IMR-90 (cell line): Measurements from ENCODE around the gene RALGPS1. TPM values are rescaled to one million over a fixed set of nuclear protein-coding genes. Genes with fewer than 3 reads are reported as not detected.
A peak's percentile ranks its signal among the peaks of the same experiment; 100 is the strongest.

Experiments
- ATAC-seq: fragments of 200-7000 bp; cut with Tn5 transposase; 2 replicates; pipeline ENCODE4 v1.9.1; 2020; ENCODE audit warnings: low read depth, mild to moderate bottlenecking, moderate library complexity
- BruUV-seq: library from RNA; stranded (reverse); fragments of 400-500 nt; replicated peaks from 2 replicates; lab custom pipeline; 2021; lab: Mats Ljungman, UMichigan
- CTCF ChIA-PET: fragments of 300-600 bp; formaldehyde crosslinking; extraction: SDS; loops from one replicate; lab custom pipeline; 2021; ENCODE audit warnings: antibody characterized with exemption; lab: Yijun Ruan, JAX
- POLR2A ChIA-PET: fragments of 300-600 bp; sonication (Branson Sonifier 250); formaldehyde crosslinking; loops from one replicate; lab custom pipeline; 2022; ENCODE audit warnings: antibody characterized with exemption; ENCODE audit not compliant: unreplicated experiment; lab: Charles Lee
- DNase-seq: peaks from one replicate; pipeline ENCODE4 v3.0.0; 2013
- H2AFZ ChIP-seq: replicated peaks from 2 replicates; pipeline ENCODE3; 2013; ENCODE audit warnings: low read length, mild to moderate bottlenecking; ENCODE audit not compliant: poor library complexity
- H2AK5ac ChIP-seq: 2 replicates; pipeline ENCODE4 v1.6.1; 2013; ENCODE audit warnings: low read depth, low read length, inconsistent platforms
- H2AK9ac ChIP-seq: replicated peaks from 2 replicates; pipeline ENCODE3; 2013; ENCODE audit warnings: mild to moderate bottlenecking, low read depth, low read length, moderate library complexity; ENCODE audit not compliant: poor library complexity
- H2BK120ac ChIP-seq: 2 replicates; pipeline ENCODE4 v1.6.1; 2013; ENCODE audit warnings: low read depth, low read length, inconsistent platforms
- H2BK15ac ChIP-seq: 3 replicates; pipeline ENCODE4 v1.6.1; 2013; ENCODE audit warnings: low read depth, low read length, inconsistent platforms
- H2BK20ac ChIP-seq: 2 replicates; pipeline ENCODE4 v1.6.1; 2013; ENCODE audit warnings: low read depth, mild to moderate bottlenecking, inconsistent platforms, low read length, moderate library complexity
- H2BK5ac ChIP-seq: 2 replicates; pipeline ENCODE4 v1.6.1; 2013; ENCODE audit warnings: mild to moderate bottlenecking, low read depth, low read length, inconsistent platforms; ENCODE audit not compliant: poor library complexity, severe bottlenecking
- H3K14ac ChIP-seq: replicated peaks from 2 replicates; pipeline ENCODE4 v1.6.1; 2013; ENCODE audit warnings: low read depth, low read length, inconsistent platforms
- H3K18ac ChIP-seq: 2 replicates; pipeline ENCODE4 v1.6.1; 2013; ENCODE audit warnings: low read depth, low read length, control low read depth
- H3K23ac ChIP-seq: 2 replicates; pipeline ENCODE4 v1.6.1; 2013; ENCODE audit warnings: low read depth, low read length, inconsistent platforms
- H3K27ac ChIP-seq: 2 replicates; pipeline ENCODE4 v1.5.1; 2013; ENCODE audit warnings: mild to moderate bottlenecking, control low read depth, low read length; ENCODE audit not compliant: insufficient read depth
- H3K27me3 ChIP-seq: 2 replicates; pipeline ENCODE4 v1.6.1; 2013; ENCODE audit warnings: low read length; ENCODE audit not compliant: control insufficient read depth, insufficient read depth
- H3K36me3 ChIP-seq: 2 replicates; pipeline ENCODE4 v1.6.1; 2013; ENCODE audit warnings: low read length, mixed read lengths; ENCODE audit not compliant: control insufficient read depth, insufficient read depth
- H3K4ac ChIP-seq: 2 replicates; pipeline ENCODE4 v1.6.1; 2013; ENCODE audit warnings: low read depth, low read length, inconsistent platforms
- H3K4me1 ChIP-seq: 2 replicates; pipeline ENCODE4 v1.6.1; 2013; ENCODE audit warnings: low read length, mixed read lengths; ENCODE audit not compliant: control insufficient read depth, insufficient read depth
- H3K4me2 ChIP-seq: 2 replicates; pipeline ENCODE4 v1.6.1; 2013; ENCODE audit warnings: low read depth, mild to moderate bottlenecking, control low read depth, low read length, moderate library complexity
- H3K4me3 ChIP-seq: 2 replicates; pipeline ENCODE4 v1.5.1; 2013; ENCODE audit warnings: low read depth, mild to moderate bottlenecking, control low read depth, low read length, moderate library complexity; ENCODE audit not compliant: insufficient read depth
- H3K56ac ChIP-seq: 2 replicates; pipeline ENCODE4 v1.6.1; 2013; ENCODE audit warnings: low read length, inconsistent platforms; ENCODE audit not compliant: insufficient read depth; ENCODE audit errors: extremely low read depth
- H3K79me1 ChIP-seq, 2 experiments: 2 replicates each; pipeline ENCODE4 v1.6.1; 2013; ENCODE audit warnings: low read length in 2 of 2, inconsistent platforms in 1 of 2, low read depth in 1 of 2
- H3K9ac ChIP-seq: 2 replicates; pipeline ENCODE4 v1.6.1; 2013; ENCODE audit warnings: low read depth, low read length, control low read depth
- H3K9me1 ChIP-seq: 2 replicates; pipeline ENCODE4 v1.6.1; 2013; ENCODE audit warnings: low read length, inconsistent platforms; ENCODE audit not compliant: insufficient read depth
- H3K9me3 ChIP-seq: 2 replicates; pipeline ENCODE4 v1.6.1; 2013; ENCODE audit warnings: low read length; ENCODE audit not compliant: control insufficient read depth, insufficient read depth
- H4K20me1 ChIP-seq: 2 replicates; pipeline ENCODE4 v1.6.1; 2013; ENCODE audit warnings: low read length, inconsistent platforms; ENCODE audit not compliant: insufficient read depth
- H4K5ac ChIP-seq: 2 replicates; pipeline ENCODE4 v1.6.1; 2013; ENCODE audit warnings: mild to moderate bottlenecking, low read depth, low read length, control low read depth
- H4K8ac ChIP-seq, 2 experiments: 2 replicates each; pipeline ENCODE4 v1.6.1; 2013; ENCODE audit warnings: low read depth in 2 of 2, low read length in 2 of 2, control low read depth in 1 of 2, inconsistent platforms in 1 of 2
- H4K91ac ChIP-seq: 2 replicates; pipeline ENCODE4 v1.6.1; 2013; ENCODE audit warnings: low read depth, low read length, inconsistent platforms; ENCODE audit not compliant: insufficient read depth
- BHLHE40 ChIP-seq: fragments of 150-350 bp; IDR thresholded peaks from 2 replicates; pipeline ENCODE4 v1.6.1; 2016; ENCODE audit warnings: mild to moderate bottlenecking, low read depth, low read length
- CHD1 ChIP-seq: IDR thresholded peaks from 2 replicates; pipeline ENCODE4 v1.6.1; 2012; ENCODE audit warnings: low read depth, low read length, improper control_type of control experiment
- FOS ChIP-seq: fragments of 150-350 bp; IDR thresholded peaks from 2 replicates; pipeline ENCODE4 v1.6.1; 2016; ENCODE audit warnings: low read depth, low read length
- MAFK ChIP-seq: IDR thresholded peaks from 2 replicates; pipeline ENCODE4 v1.6.1; 2012; ENCODE audit warnings: low read depth, low read length, improper control_type of control experiment
- MAZ ChIP-seq: IDR thresholded peaks from 2 replicates; pipeline ENCODE4 v1.6.1; 2012; ENCODE audit warnings: low read depth, mild to moderate bottlenecking, low read length, improper control_type of control experiment, moderate library complexity, borderline replicate concordance
- MXI1 ChIP-seq: IDR thresholded peaks from 2 replicates; pipeline ENCODE4 v1.6.1; 2012; ENCODE audit warnings: low read depth, mild to moderate bottlenecking, low read length, moderate library complexity, borderline replicate concordance
- NFE2L2 ChIP-seq: fragments of 150-350 bp; IDR thresholded peaks from 2 replicates; pipeline ENCODE4 v1.6.1; 2016; ENCODE audit warnings: low read depth, mild to moderate bottlenecking, low read length
- POLR2A ChIP-seq: IDR thresholded peaks from 2 replicates; pipeline ENCODE4 v1.6.1; 2012; ENCODE audit warnings: mild to moderate bottlenecking, low read depth, low read length
- RAD21 ChIP-seq: IDR thresholded peaks from 2 replicates; pipeline ENCODE4 v1.6.1; 2012; ENCODE audit warnings: low read length, improper control_type of control experiment
- RFX5 ChIP-seq: IDR thresholded peaks from 2 replicates; pipeline ENCODE4 v1.8.0; 2012; ENCODE audit warnings: low read depth, mild to moderate bottlenecking, low read length, moderate library complexity
- SMC3 ChIP-seq: fragments of 150-350 bp; IDR thresholded peaks from 2 replicates; pipeline ENCODE4 v1.6.1; 2016; ENCODE audit warnings: low read depth, mild to moderate bottlenecking, antibody characterized with exemption, low read length, moderate library complexity
- WGBS, 2 experiments: methylation state at CpG; one replicate each; pipeline versions ENCODE4 v1.1.5 to v1.1.7; 2013; ENCODE audit warnings: missing lambda C conversion rate in 2 of 2; ENCODE audit not compliant: insufficient read length in 1 of 2; ENCODE audit errors: extremely low coverage in 2 of 2; 5-methylcytosine and 5-hydroxymethylcytosine counted together
- dilution Hi-C: fragments of 300-500 bp; cut with HindIII; formaldehyde crosslinking; loops from one replicate; pipeline ENCODE4 v1.14.3; 2018; ENCODE audit warnings: low sequenced_read_pairs; ENCODE audit not compliant: unreplicated experiment
- in situ Hi-C: fragments of 300-500 bp; cut with MboI; formaldehyde crosslinking; loops from 3 replicates; pipeline ENCODE4 v1.14.3; 2019; ENCODE audit warnings: low sequenced_read_pairs, inconsistent platforms, mixed read lengths
- intact Hi-C: fragments of 100-400 bp; cut with micrococcal nuclease; formaldehyde crosslinking; loops from 2 replicates; pipeline ENCODE4 v1.10.0; 2022
- polyA plus RNA-seq, 3 experiments: library from polyadenylated mRNA; depleted of rRNA; stranded (reverse); fragments of >200 nt; gene quantifications; 2 replicates each; pipeline ENCODE4 v1.2.3, GENCODE V29; 2012; ENCODE audit warnings: low replicate concordance in 1 of 3
- total RNA-seq: library from RNA; depleted of rRNA; stranded (reverse); fragments of >200 nt; gene quantifications from 2 replicates; pipeline ENCODE4 v1.2.3, GENCODE V29; 2012
- TF ChIP-seq, protein P1 (sequence below): fragments of 150-350 bp; IDR thresholded peaks from 2 replicates; pipeline ENCODE4 v1.6.1; 2016; ENCODE audit warnings: low read depth, mild to moderate bottlenecking, low read length, moderate library complexity, borderline replicate concordance
- TF ChIP-seq, protein P2 (sequence below): conservative IDR thresholded peaks from 2 replicates; pipeline ENCODE4 v1.5.1; 2012; ENCODE audit warnings: mild to moderate bottlenecking, low read depth, low read length, improper control_type of control experiment
- TF ChIP-seq, protein P3 (sequence below): fragments of 150-350 bp; IDR thresholded peaks from 2 replicates; pipeline ENCODE4 v1.6.1; 2017; ENCODE audit warnings: mild to moderate bottlenecking, antibody characterized with exemption, low read length, low read depth

RALGPS1 gene
- total and polyA plus RNA-seq, 2 of the 4 experiments (the other 2 are of a cell fraction): 0.90 to 2.8 TPM

DNA sequence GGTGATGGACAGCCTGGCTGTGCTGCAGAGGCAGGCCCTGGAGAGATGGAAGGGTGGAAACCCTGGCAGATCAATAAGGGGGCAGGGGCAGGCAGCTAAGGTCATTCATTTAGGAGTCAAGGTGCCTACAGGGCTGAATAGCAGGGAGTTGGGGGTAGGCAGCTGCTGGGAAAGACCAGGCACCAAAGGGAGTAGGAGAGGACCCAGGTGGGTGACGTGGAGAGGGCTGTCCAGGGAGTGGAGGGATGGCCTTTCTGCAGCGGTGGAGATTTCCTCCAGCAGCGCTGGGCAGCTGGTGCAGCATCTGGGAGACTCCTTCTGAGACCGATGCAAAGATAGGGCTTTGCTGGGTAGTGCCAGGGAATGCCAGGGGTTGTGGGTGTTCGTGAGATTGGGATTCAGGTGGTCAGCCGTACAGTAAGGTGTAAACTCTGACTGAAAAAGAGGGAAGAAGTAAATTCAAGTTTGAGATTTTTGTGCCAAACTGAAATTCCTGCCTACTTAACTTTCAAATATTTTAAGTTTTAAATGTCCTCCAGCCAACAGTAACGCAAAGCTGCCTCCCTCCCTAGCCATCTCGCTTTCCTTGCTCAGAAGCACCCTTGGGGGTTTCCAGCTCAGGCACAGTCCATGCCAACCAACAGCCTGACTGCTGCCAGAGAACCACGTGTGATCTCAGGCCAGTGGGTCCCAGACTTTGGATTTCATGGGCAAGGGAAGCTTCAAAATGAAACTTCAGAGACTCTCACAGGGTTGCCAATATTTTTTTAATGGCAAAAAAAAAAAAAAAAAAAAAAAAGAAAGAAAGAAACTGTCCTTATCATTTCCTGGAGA lies 226.5 kb downstream of the RALGPS1 start:
- Histone ChIP-seq H3K36me3 (no peaks in the 10 kb centered on the region), H3K4ac (no peak overlapping the region; the same call in 1 of the 2 replicates), H4K91ac (no peak overlapping the region), H4K20me1 (no peaks in the 10 kb centered on the region), H3K4me1 (peaks cover 2% of the 10 kb centered on the region; the same call in 1 of the 2 replicates), H4K8ac (no peak overlapping the region), H2AFZ (no peak overlapping the region), H3K56ac (no peak overlapping the region), H3K27me3 (peaks cover 4% of the 10 kb centered on the region; the same call in 1 of the 2 replicates), H2BK120ac (no peak overlapping the region), H3K9me1 (no peaks in the 10 kb centered on the region), H3K14ac (no peak overlapping the region), H3K27ac (no peak overlapping the region), H3K4me2 (no peak overlapping the region), H3K18ac (no peak overlapping the region; the same call in 1 of the 2 replicates), H3K23ac (no peak overlapping the region), H2BK15ac (no peak overlapping the region), H3K9ac (no peak overlapping the region), H3K4me3 (no peak overlapping the region), H2AK9ac (no peak overlapping the region), H4K5ac (no peak overlapping the region), H2AK5ac (peak overlapping the region; percentile 14; the same call in 1 of the 2 replicates), H3K9me3 (no peaks in the 10 kb centered on the region), H3K79me1 (no peaks in the 10 kb centered on the region), H2BK5ac (no peak overlapping the region), H2BK20ac (no peak overlapping the region)
- no peak for ATAC-seq
- POLR2A ChIA-PET: no interaction called here
- dilution Hi-C loops (no loop called here), in situ Hi-C loops (no loop called here), intact Hi-C loops (no loop called here)
- CTCF ChIA-PET: interaction anchor here (0.6 kb wide), 1 partner anchor 24 kb away, joined by 3 read pairs; no protein-coding TSS in a partner anchor
- BruUV-seq: no TSS peak
- DNase-seq: no peak
- WGBS, 2 experiments: 50% methylated on average over 2 of the region's 9 CpGs; no CpG with 5 or more reads in 1 of the 2 experiments
- TF ChIP-seq, protein P1, sequence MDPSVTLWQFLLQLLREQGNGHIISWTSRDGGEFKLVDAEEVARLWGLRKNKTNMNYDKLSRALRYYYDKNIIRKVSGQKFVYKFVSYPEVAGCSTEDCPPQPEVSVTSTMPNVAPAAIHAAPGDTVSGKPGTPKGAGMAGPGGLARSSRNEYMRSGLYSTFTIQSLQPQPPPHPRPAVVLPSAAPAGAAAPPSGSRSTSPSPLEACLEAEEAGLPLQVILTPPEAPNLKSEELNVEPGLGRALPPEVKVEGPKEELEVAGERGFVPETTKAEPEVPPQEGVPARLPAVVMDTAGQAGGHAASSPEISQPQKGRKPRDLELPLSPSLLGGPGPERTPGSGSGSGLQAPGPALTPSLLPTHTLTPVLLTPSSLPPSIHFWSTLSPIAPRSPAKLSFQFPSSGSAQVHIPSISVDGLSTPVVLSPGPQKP: no peak
- no peak for TF ChIP-seq CHD1
- no peak for TF ChIP-seq POLR2A
- no peak for TF ChIP-seq MAZ
- no peak for TF ChIP-seq SMC3
- no peak for TF ChIP-seq NFE2L2
- no peak for TF ChIP-seq BHLHE40
- TF ChIP-seq MXI1: no peak
- TF ChIP-seq, protein P2, sequence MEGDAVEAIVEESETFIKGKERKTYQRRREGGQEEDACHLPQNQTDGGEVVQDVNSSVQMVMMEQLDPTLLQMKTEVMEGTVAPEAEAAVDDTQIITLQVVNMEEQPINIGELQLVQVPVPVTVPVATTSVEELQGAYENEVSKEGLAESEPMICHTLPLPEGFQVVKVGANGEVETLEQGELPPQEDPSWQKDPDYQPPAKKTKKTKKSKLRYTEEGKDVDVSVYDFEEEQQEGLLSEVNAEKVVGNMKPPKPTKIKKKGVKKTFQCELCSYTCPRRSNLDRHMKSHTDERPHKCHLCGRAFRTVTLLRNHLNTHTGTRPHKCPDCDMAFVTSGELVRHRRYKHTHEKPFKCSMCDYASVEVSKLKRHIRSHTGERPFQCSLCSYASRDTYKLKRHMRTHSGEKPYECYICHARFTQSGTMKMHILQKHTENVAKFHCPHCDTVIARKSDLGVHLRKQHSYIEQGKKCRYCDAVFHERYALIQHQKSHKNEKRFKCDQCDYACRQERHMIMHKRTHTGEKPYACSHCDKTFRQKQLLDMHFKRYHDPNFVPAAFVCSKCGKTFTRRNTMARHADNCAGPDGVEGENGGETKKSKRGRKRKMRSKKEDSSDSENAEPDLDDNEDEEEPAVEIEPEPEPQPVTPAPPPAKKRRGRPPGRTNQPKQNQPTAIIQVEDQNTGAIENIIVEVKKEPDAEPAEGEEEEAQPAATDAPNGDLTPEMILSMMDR: no peak
- TF ChIP-seq FOS: no peak
- no peak for TF ChIP-seq RFX5
- TF ChIP-seq, protein P3, sequence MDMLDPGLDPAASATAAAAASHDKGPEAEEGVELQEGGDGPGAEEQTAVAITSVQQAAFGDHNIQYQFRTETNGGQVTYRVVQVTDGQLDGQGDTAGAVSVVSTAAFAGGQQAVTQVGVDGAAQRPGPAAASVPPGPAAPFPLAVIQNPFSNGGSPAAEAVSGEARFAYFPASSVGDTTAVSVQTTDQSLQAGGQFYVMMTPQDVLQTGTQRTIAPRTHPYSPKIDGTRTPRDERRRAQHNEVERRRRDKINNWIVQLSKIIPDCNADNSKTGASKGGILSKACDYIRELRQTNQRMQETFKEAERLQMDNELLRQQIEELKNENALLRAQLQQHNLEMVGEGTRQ: no peak
- TF ChIP-seq RAD21: no peak
- TF ChIP-seq MAFK: no peak
